ENCODE measurements around the gene MYL1.

Gene MYL1

DNA sequence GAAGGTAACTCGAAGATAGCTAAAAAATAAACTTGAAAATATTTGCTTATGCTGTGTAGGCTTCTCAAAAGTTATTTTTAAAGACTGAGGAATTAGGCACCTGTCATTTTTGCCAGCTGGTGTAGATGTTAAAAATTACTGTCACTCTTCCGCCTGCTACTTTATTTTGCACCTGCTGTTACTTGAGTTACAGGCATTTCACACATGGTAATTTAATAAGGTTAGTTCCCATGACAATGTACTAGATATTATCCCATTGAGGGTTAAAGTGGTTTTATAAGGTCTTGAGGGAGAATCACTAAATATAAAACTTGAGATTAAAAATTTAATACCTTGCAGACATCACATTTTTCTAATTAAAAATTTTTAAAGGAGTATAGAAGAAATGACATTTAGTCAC, 26.6 kb downstream of the MYL1 start:
- DNase-seq (ENCODE audit: low spot score): no peak
- no peak overlapping the region for H3K4me2 ChIP-seq (ENCODE audit: insufficient read depth, low read length, poor library complexity, severe bottlenecking)
- H2BK5ac ChIP-seq (ENCODE audit: low read length): no peak overlapping the region
- no peak overlapping the region for H2BK12ac ChIP-seq (ENCODE audit: low read length)
- H3K36me3 ChIP-seq (replicated peaks in 1 of 2; ENCODE audit: control insufficient read depth in 2 of 2, insufficient read depth in 2 of 2, low read length in 2 of 2): no peaks in the 10 kb centered on the region
- H4K8ac ChIP-seq (ENCODE audit: low read depth, low read length): no peak overlapping the region
- H3K4me1 ChIP-seq (ENCODE audit: control insufficient read depth in 2 of 2, insufficient read depth in 1 of 2, low read depth in 1 of 2, low read length in 2 of 2): no peaks in the 10 kb centered on the region
- H2BK120ac ChIP-seq (ENCODE audit: low read depth, low read length): no peak overlapping the region
- no CpG with 5 or more reads among the region's 2 CpGs for WGBS, 2 donors (ENCODE audit: extremely low coverage in 2 of 2, insufficient read length in 2 of 2, insufficient replicate concordance in 1 of 2)
- H3K9me3 ChIP-seq (replicated peaks in 1 of 2; ENCODE audit: control insufficient read depth in 2 of 2, insufficient read depth in 1 of 2, low read depth in 1 of 2, low read length in 2 of 2): peaks cover 0 to 1% of the 10 kb centered on the region in 2 donors
- H3K23ac ChIP-seq (ENCODE audit: low read depth, low read length, poor library complexity): no peak overlapping the region
- no peaks in the 10 kb centered on the region for H3K27me3 ChIP-seq (ENCODE audit: control insufficient read depth in 3 of 3, insufficient read depth in 3 of 3, low read depth in 1 of 3, low read length in 3 of 3)
- H3K18ac ChIP-seq (ENCODE audit: low read length): no peak overlapping the region
- H3K14ac ChIP-seq (ENCODE audit: low read length): no peak overlapping the region
- no peak overlapping the region for H4K91ac ChIP-seq (ENCODE audit: low read depth, low read length, poor library complexity)
- no peak overlapping the region for H2AK5ac ChIP-seq (ENCODE audit: low read depth, low read length)
- H3K9ac ChIP-seq (ENCODE audit: low read depth, low read length, poor library complexity): no peak overlapping the region
- H3K27ac ChIP-seq (replicated peaks; ENCODE audit: low read length): no peak overlapping the region
- no peak overlapping the region for H3K4ac ChIP-seq (ENCODE audit: low read length)
- no peaks in the 10 kb centered on the region for H3K79me1 ChIP-seq (ENCODE audit: low read depth, low read length)
- no peak overlapping the region for H2AFZ ChIP-seq (ENCODE audit: low read length)
- no peak overlapping the region for H3K4me3 ChIP-seq (ENCODE audit: low read length in 2 of 2)
- H2BK15ac ChIP-seq (ENCODE audit: low read length): no peak overlapping the region

DNA sequence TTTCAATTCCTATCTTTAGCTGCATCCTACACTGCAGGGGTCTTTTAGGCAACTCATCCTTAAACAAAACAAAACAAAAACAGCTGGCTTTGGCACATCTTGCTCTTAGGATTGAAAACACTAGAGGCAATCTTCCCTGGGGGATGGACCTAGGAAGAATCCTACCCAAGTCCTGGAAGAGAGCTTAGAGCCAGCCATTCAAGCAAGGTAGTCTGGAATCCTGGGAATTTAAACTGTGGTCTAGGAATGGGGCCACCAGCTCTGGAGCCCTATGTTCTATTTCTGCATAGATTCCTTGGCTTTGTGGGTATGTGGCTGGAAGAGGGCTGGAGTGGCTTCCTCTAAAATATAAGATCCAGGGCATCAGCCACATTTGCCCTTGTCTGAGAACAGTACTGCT, 27.7 kb downstream of the MYL1 start:
- H3K4me3 ChIP-seq (ENCODE audit: low read length in 2 of 2): no peak overlapping the region
- H2BK5ac ChIP-seq (ENCODE audit: low read length): no peak overlapping the region
- no peak for DNase-seq (ENCODE audit: low spot score)

DNA sequence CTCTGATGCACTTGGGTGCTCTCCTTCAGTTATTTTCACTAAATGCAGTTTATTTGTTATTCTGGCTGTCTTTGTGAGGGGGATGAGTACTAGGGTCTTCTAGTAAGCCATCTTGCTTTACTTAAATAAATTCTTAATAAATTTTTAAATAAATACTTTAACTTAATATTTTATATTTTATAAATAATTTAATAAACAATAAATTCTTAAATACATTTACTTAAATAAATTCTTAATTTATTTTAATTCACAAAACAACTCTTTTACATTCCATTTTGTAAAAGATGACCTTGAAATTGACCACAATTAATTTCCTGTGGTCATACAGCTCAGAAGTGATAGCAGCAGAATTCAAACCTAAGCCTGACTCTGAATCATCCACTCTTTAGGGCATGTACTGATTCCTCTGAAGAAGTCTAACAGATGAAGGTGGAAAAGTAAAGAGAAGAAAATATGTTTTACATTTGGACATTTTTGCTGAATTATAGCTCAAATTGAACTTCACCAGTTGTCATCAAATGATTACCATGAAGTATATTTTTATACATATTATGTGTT, 28.8 kb downstream of the MYL1 start:
- no peak overlapping the region for H3K23ac ChIP-seq (ENCODE audit: low read depth, low read length, poor library complexity)
- H2AK5ac ChIP-seq (ENCODE audit: low read depth, low read length): no peak overlapping the region
- no peaks in the 10 kb centered on the region for H3K4me1 ChIP-seq (ENCODE audit: control insufficient read depth in 2 of 2, insufficient read depth in 1 of 2, low read depth in 1 of 2, low read length in 2 of 2)
- H2BK5ac ChIP-seq (ENCODE audit: low read length): no peak overlapping the region
- no peak overlapping the region for H2BK15ac ChIP-seq (ENCODE audit: low read length)
- H3K79me1 ChIP-seq (ENCODE audit: low read depth, low read length): no peaks in the 10 kb centered on the region
- no peak overlapping the region for H3K4me3 ChIP-seq (ENCODE audit: low read length in 2 of 2)
- H3K14ac ChIP-seq (ENCODE audit: low read length): no peak overlapping the region
- no peak overlapping the region for H2BK120ac ChIP-seq (ENCODE audit: low read depth, low read length)
- H3K27me3 ChIP-seq (ENCODE audit: control insufficient read depth in 3 of 3, insufficient read depth in 3 of 3, low read depth in 1 of 3, low read length in 3 of 3): no peaks in the 10 kb centered on the region
- H2AFZ ChIP-seq (ENCODE audit: low read length): no peak overlapping the region
- H3K9me3 ChIP-seq (replicated peaks in 1 of 2; ENCODE audit: control insufficient read depth in 2 of 2, insufficient read depth in 1 of 2, low read depth in 1 of 2, low read length in 2 of 2): peaks cover 0 to 1% of the 10 kb centered on the region in 2 donors
- no peak overlapping the region for H3K18ac ChIP-seq (ENCODE audit: low read length)
- no peak overlapping the region for H3K4ac ChIP-seq (ENCODE audit: low read length)
- no peak overlapping the region for H3K9ac ChIP-seq (ENCODE audit: low read depth, low read length, poor library complexity)
- no peak overlapping the region for H4K91ac ChIP-seq (ENCODE audit: low read depth, low read length, poor library complexity)
- DNase-seq (ENCODE audit: low spot score): no peak
- no peaks in the 10 kb centered on the region for H3K36me3 ChIP-seq (replicated peaks in 1 of 2; ENCODE audit: control insufficient read depth in 2 of 2, insufficient read depth in 2 of 2, low read length in 2 of 2)
- no peak overlapping the region for H4K8ac ChIP-seq (ENCODE audit: low read depth, low read length)
- no peak overlapping the region for H3K27ac ChIP-seq (replicated peaks; ENCODE audit: low read length)
- H3K4me2 ChIP-seq (ENCODE audit: insufficient read depth, low read length, poor library complexity, severe bottlenecking): no peak overlapping the region
- no peak overlapping the region for H2BK12ac ChIP-seq (ENCODE audit: low read length)

More for the DNA sequence above, 27.7 kb downstream of the MYL1 start:
- Histone ChIP-seq H3K23ac (ENCODE audit: low read depth, low read length, poor library complexity) (no peak overlapping the region), H3K27me3 (ENCODE audit: control insufficient read depth in 3 of 3, insufficient read depth in 3 of 3, low read depth in 1 of 3, low read length in 3 of 3) (no peaks in the 10 kb centered on the region), H3K27ac (replicated peaks; ENCODE audit: low read length) (no peak overlapping the region), H2AK5ac (ENCODE audit: low read depth, low read length) (no peak overlapping the region), H3K9ac (ENCODE audit: low read depth, low read length, poor library complexity) (no peak overlapping the region), H3K79me1 (ENCODE audit: low read depth, low read length) (no peaks in the 10 kb centered on the region), H3K14ac (ENCODE audit: low read length) (no peak overlapping the region), H3K36me3 (replicated peaks in 1 of 2; ENCODE audit: control insufficient read depth in 2 of 2, insufficient read depth in 2 of 2, low read length in 2 of 2) (no peaks in the 10 kb centered on the region), H2AFZ (ENCODE audit: low read length) (no peak overlapping the region), H3K4me2 (ENCODE audit: insufficient read depth, low read length, poor library complexity, severe bottlenecking) (no peak overlapping the region), H3K18ac (ENCODE audit: low read length) (no peak overlapping the region), H2BK12ac (ENCODE audit: low read length) (no peak overlapping the region), H2BK15ac (ENCODE audit: low read length) (no peak overlapping the region), H2BK120ac (ENCODE audit: low read depth, low read length) (no peak overlapping the region), H3K4me1 (ENCODE audit: control insufficient read depth in 2 of 2, insufficient read depth in 1 of 2, low read depth in 1 of 2, low read length in 2 of 2) (no peaks in the 10 kb centered on the region), H4K8ac (ENCODE audit: low read depth, low read length) (no peak overlapping the region), H3K9me3 (replicated peaks in 1 of 2; ENCODE audit: control insufficient read depth in 2 of 2, insufficient read depth in 1 of 2, low read depth in 1 of 2, low read length in 2 of 2) (peaks cover 0 to 1% of the 10 kb centered on the region in 2 donors), H4K91ac (ENCODE audit: low read depth, low read length, poor library complexity) (no peak overlapping the region), H3K4ac (ENCODE audit: low read length) (no peak overlapping the region)

DNA sequence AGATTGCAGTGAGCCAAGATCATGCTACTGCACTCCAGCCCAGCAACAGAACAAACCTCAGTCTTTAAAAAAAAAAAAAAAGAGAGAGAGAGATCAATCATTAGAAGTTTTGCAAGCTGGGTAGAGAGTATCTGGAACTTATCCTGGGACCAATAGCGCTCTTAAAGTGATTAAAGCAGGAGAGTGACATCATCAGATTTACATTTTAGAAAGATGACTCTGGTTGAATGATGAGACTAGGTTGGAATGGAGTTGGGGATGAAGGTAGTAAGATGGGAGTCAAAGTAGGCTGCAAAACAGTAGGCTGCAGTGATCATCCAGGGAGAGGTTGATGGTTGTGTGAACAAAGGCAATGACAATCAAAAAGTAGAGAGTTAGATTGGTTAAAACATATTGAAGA, 37.8 kb downstream of the MYL1 start:
- no CpG with 5 or more reads among the region's 1 CpG for WGBS, 2 donors (ENCODE audit: extremely low coverage in 2 of 2, insufficient read length in 2 of 2, insufficient replicate concordance in 1 of 2)
- H3K9ac ChIP-seq (ENCODE audit: low read depth, low read length, poor library complexity): no peak overlapping the region
- no peak overlapping the region for H3K27ac ChIP-seq (replicated peaks; ENCODE audit: low read length)
- no peak overlapping the region for H2AFZ ChIP-seq (ENCODE audit: low read length)
- no peak overlapping the region for H4K91ac ChIP-seq (ENCODE audit: low read depth, low read length, poor library complexity)
- H3K23ac ChIP-seq (ENCODE audit: low read depth, low read length, poor library complexity): no peak overlapping the region
- no peaks in the 10 kb centered on the region for H3K27me3 ChIP-seq (ENCODE audit: control insufficient read depth in 3 of 3, insufficient read depth in 3 of 3, low read depth in 1 of 3, low read length in 3 of 3)
- H2BK120ac ChIP-seq (ENCODE audit: low read depth, low read length): no peak overlapping the region
- no peak overlapping the region for H3K14ac ChIP-seq (ENCODE audit: low read length)
- no peaks in the 10 kb centered on the region for H3K79me1 ChIP-seq (ENCODE audit: low read depth, low read length)
- no peaks in the 10 kb centered on the region for H3K36me3 ChIP-seq (replicated peaks in 1 of 2; ENCODE audit: control insufficient read depth in 2 of 2, insufficient read depth in 2 of 2, low read length in 2 of 2)
- no peak overlapping the region for H3K4me3 ChIP-seq (ENCODE audit: low read length in 2 of 2)
- H3K4me1 ChIP-seq (ENCODE audit: control insufficient read depth in 2 of 2, insufficient read depth in 1 of 2, low read depth in 1 of 2, low read length in 2 of 2): no peaks in the 10 kb centered on the region
- no peak overlapping the region for H3K18ac ChIP-seq (ENCODE audit: low read length)
- no peak for DNase-seq (ENCODE audit: low spot score)
- H3K9me3 ChIP-seq (replicated peaks in 1 of 2; ENCODE audit: control insufficient read depth in 2 of 2, insufficient read depth in 1 of 2, low read depth in 1 of 2, low read length in 2 of 2): no peaks in the 10 kb centered on the region
- no peak overlapping the region for H2AK5ac ChIP-seq (ENCODE audit: low read depth, low read length)
- H2BK15ac ChIP-seq (ENCODE audit: low read length): no peak overlapping the region
- H2BK5ac ChIP-seq (ENCODE audit: low read length): no peak overlapping the region
- no peak overlapping the region for H3K4ac ChIP-seq (ENCODE audit: low read length)
- H3K4me2 ChIP-seq (ENCODE audit: insufficient read depth, low read length, poor library complexity, severe bottlenecking): no peak overlapping the region
- H2BK12ac ChIP-seq (ENCODE audit: low read length): no peak overlapping the region
- H4K8ac ChIP-seq (ENCODE audit: low read depth, low read length): no peak overlapping the region
